GM23338 (cell line): ENCODE measurements around the gene HSPB9. TPM values are rescaled to one million over a fixed set of nuclear protein-coding genes. Genes with fewer than 3 reads are reported as not detected.
A peak's percentile ranks its signal among the peaks of the same experiment; 100 is the strongest.

ENCODE experiments used
- ATAC-seq: fragments of 200-7000 bp; cut with Tn5 transposase; 3 replicates; pipeline ENCODE4 v1.9.1; 2020
- DNase-seq: peaks from one replicate; pipeline ENCODE4 v3.0.0-alpha.2; 2015; ENCODE audit warnings: low spot score
- H2AFZ ChIP-seq: fragments of 200-600 bp; sonication (generic); 2 replicates; pipeline ENCODE4 v1.8.0; 2016; ENCODE audit warnings: antibody characterized with exemption, mild to moderate bottlenecking, moderate library complexity
- H3F3A ChIP-seq: fragments of 200-600 bp; sonication (generic); replicated peaks from 2 replicates; pipeline ENCODE4 v1.8.0; 2017; ENCODE audit warnings: antibody characterized with exemption, mixed run types, low read depth
- H3K27ac ChIP-seq: fragments of 200-600 bp; sonication (generic); 2 replicates; pipeline ENCODE4 v1.6.1; 2016; ENCODE audit warnings: low read depth
- H3K27me3 ChIP-seq: fragments of 200-600 bp; sonication (generic); 2 replicates; pipeline ENCODE4 v1.8.0; 2016; ENCODE audit warnings: mild to moderate bottlenecking, mixed run types, moderate library complexity; ENCODE audit not compliant: insufficient read depth
- H3K36me3 ChIP-seq: fragments of 200-600 bp; sonication (generic); 2 replicates; pipeline ENCODE4 v1.8.0; 2016; ENCODE audit warnings: mild to moderate bottlenecking; ENCODE audit not compliant: insufficient read depth
- H3K4me1 ChIP-seq: fragments of 200-600 bp; sonication (generic); 2 replicates; pipeline ENCODE4 v1.8.0; 2016; ENCODE audit warnings: mild to moderate bottlenecking, moderate library complexity; ENCODE audit not compliant: insufficient read depth
- H3K4me2 ChIP-seq: fragments of 200-600 bp; sonication (generic); 2 replicates; pipeline ENCODE4 v1.7.1; 2017; ENCODE audit warnings: mixed run types
- H3K4me3 ChIP-seq: fragments of 200-600 bp; sonication (generic); 2 replicates; pipeline ENCODE4 v1.6.1; 2016; ENCODE audit warnings: mixed run types
- H3K79me2 ChIP-seq: fragments of 200-600 bp; sonication (generic); replicated peaks from 2 replicates; pipeline ENCODE4 v1.8.0; 2017; ENCODE audit warnings: mild to moderate bottlenecking; ENCODE audit not compliant: insufficient read depth
- H3K9me2 ChIP-seq: fragments of 200-600 bp; sonication (generic); 2 replicates; pipeline ENCODE4 v1.8.0; 2017; ENCODE audit not compliant: insufficient read depth
- H4K20me1 ChIP-seq: fragments of 200-600 bp; sonication (generic); replicated peaks from 2 replicates; pipeline ENCODE4 v1.8.0; 2017; ENCODE audit warnings: mild to moderate bottlenecking; ENCODE audit not compliant: insufficient read depth
- H3K27ac Mint-ChIP-seq: 2 replicates; pipeline ENCODE4 v1.8.0; 2020; ENCODE audit warnings: inconsistent platforms, mild to moderate bottlenecking, moderate library complexity, mixed read lengths
- H3K27me3 Mint-ChIP-seq: 3 replicates; pipeline ENCODE4 v1.8.0; 2022; ENCODE audit warnings: low read depth, mild to moderate bottlenecking, moderate library complexity, mixed read lengths, inconsistent platforms; ENCODE audit not compliant: insufficient read depth, poor library complexity
- H3K36me3 Mint-ChIP-seq: 3 replicates; pipeline ENCODE4 v1.8.0; 2021; ENCODE audit warnings: low read depth, mild to moderate bottlenecking, inconsistent platforms, moderate library complexity, mixed read lengths
- H3K4me1 Mint-ChIP-seq: 3 replicates; pipeline ENCODE4 v1.8.0; 2020; ENCODE audit warnings: mild to moderate bottlenecking, inconsistent platforms, mixed read lengths
- H3K4me3 Mint-ChIP-seq: 3 replicates; pipeline ENCODE4 v1.8.0; 2021; ENCODE audit warnings: moderate library complexity, mild to moderate bottlenecking, inconsistent platforms, mixed read lengths
- H3K9me3 Mint-ChIP-seq: 3 replicates; pipeline ENCODE4 v1.8.0; 2020; ENCODE audit warnings: moderate library complexity, mild to moderate bottlenecking, inconsistent platforms, mixed read lengths
- CREB1 ChIP-seq: fragments of 250-450 bp; sonication (Bioruptor Pico); IDR thresholded peaks from 2 replicates; pipeline ENCODE4 v1.5.0; 2020; ENCODE audit warnings: low read depth, mild to moderate bottlenecking, moderate library complexity
- CTCF ChIP-seq, 2 experiments: fragments of 200-600 bp in 1 of 2; sonication (generic) in 1 of 2; conservative IDR thresholded peaks; 2 replicates each; pipeline versions ENCODE4 v1.5.1 to v1.6.1; 2016 to 2017; ENCODE audit warnings: antibody characterized with exemption in 2 of 2, low read depth in 2 of 2, mild to moderate bottlenecking in 2 of 2, moderate library complexity in 1 of 2
- ETS1 ChIP-seq: IDR thresholded peaks from 2 replicates; pipeline ENCODE4 v1.6.1; 2016; ENCODE audit warnings: antibody characterized with exemption
- EZH2 ChIP-seq: fragments of 200-600 bp; sonication (generic); IDR thresholded peaks from one replicate; pipeline ENCODE4 v1.8.0; 2017; ENCODE audit warnings: antibody characterized with exemption, mild to moderate bottlenecking, low read depth; ENCODE audit not compliant: unreplicated experiment
- EZH2phosphoT487 ChIP-seq: fragments of 200-600 bp; sonication (generic); IDR thresholded peaks from one replicate; pipeline ENCODE4 v1.8.1; 2018; ENCODE audit warnings: antibody characterized with exemption; ENCODE audit not compliant: unreplicated experiment
- JUNB ChIP-seq: IDR thresholded peaks from one replicate; pipeline ENCODE4 v1.6.1; 2016; ENCODE audit warnings: antibody characterized with exemption; ENCODE audit not compliant: unreplicated experiment
- NANOG ChIP-seq: IDR thresholded peaks from 2 replicates; pipeline ENCODE4 v1.6.1; 2016; ENCODE audit warnings: antibody characterized with exemption, borderline replicate concordance
- POLR2AphosphoS5 ChIP-seq: IDR thresholded peaks from 2 replicates; pipeline ENCODE4 v1.6.1; 2016; ENCODE audit warnings: antibody characterized with exemption, low read depth
- REST ChIP-seq: IDR thresholded peaks from one replicate; pipeline ENCODE4 v1.6.1; 2018; ENCODE audit warnings: antibody characterized with exemption; ENCODE audit not compliant: unreplicated experiment
- STAT1 ChIP-seq: IDR thresholded peaks from one replicate; pipeline ENCODE4 v1.6.1; 2016; ENCODE audit warnings: antibody characterized with exemption; ENCODE audit not compliant: unreplicated experiment
- ZNF114 ChIP-seq: fragments of 250-450 bp; sonication (Bioruptor Pico); IDR thresholded peaks from 2 replicates; pipeline ENCODE4 v1.5.0; 2020; ENCODE audit warnings: mild to moderate bottlenecking, moderate library complexity
- ZNF331 ChIP-seq: fragments of 250-450 bp; sonication (Bioruptor Pico); IDR thresholded peaks from 2 replicates; pipeline ENCODE4 v1.5.0; 2020; ENCODE audit warnings: low read depth, mild to moderate bottlenecking, moderate library complexity
- ZNF462 ChIP-seq: fragments of 250-450 bp; sonication (Bioruptor Pico); IDR thresholded peaks from 2 replicates; pipeline ENCODE4 v1.5.0; 2020; ENCODE audit warnings: mild to moderate bottlenecking, moderate library complexity
- polyA plus RNA-seq: library from polyadenylated mRNA; unstranded; fragments of >200 nt; fragmentation: Nextera tagmentation; extraction: Ambion mirVana; gene quantifications from 2 replicates; pipeline ENCODE4 v1.2.1, GENCODE V29; 2016
- total RNA-seq: library from RNA; depleted of rRNA; stranded (reverse); fragments of >200 nt; shearing (Covaris generic); gene quantifications from 2 replicates; pipeline ENCODE4 v1.2.3, GENCODE V29; 2014

The HSPB9 gene
- total and polyA plus RNA-seq, 2 experiments from 2014 or later: 0.31 to 0.52 TPM

- H3K27me3 ChIP-seq: no peaks in the 10 kb centered on the region
- Mint-ChIP-seq H3K4me1 (peaks cover 33% of the 10 kb centered on the region), H3K36me3 (peaks cover 6% of the 10 kb centered on the region; the same call in 2 of the 3 replicates), H3K27ac (peak overlapping the region; percentile 87; the same call in 1 of the 2 replicates), H3K27me3 (peaks cover 11% of the 10 kb centered on the region), H3K4me3 (no peak overlapping the region; the same call in 2 of the 3 replicates), H3K9me3 (no peaks in the 10 kb centered on the region)
- peaks cover 10% of the 10 kb centered on the region for H3K4me1 ChIP-seq
- H3K36me3 ChIP-seq: no peaks in the 10 kb centered on the region; the same call in 1 of the 2 replicates
- no peak overlapping the region for H2AFZ ChIP-seq
- peaks cover 81% of the 10 kb centered on the region for H3K79me2 ChIP-seq
- H3K27ac ChIP-seq: peak overlapping the region; percentile 84
- no peak overlapping the region for H3K4me3 ChIP-seq
- H4K20me1 ChIP-seq: peaks cover 16% of the 10 kb centered on the region
- TF ChIP-seq POLR2AphosphoS5 (no peak), ZNF114 (CRISPR knock-in tag) (no peak), STAT1 (no peak), JUNB (no peak), CTCF (conservative IDR thresholded peaks at IDR 0.05; ENCODE audit: low read depth in 2 of 2) (no peak), ZNF462 (no peak), CREB1 (CRISPR knock-in tag) (no peak), ETS1 (no peak), EZH2phosphoT487 (no peak), EZH2 (no peak), NANOG (no peak), REST (no peak), ZNF331 (CRISPR knock-in tag) (no peak)
- 0 out of 2 replicates have a peak, but pooled peaks cover 4% of the 10 kb centered on the region for H3F3A ChIP-seq
- no peak for ATAC-seq
- no peaks in the 10 kb centered on the region for H3K9me2 ChIP-seq
- no peak overlapping the region for H3K4me2 ChIP-seq
- DNase-seq: no peak
These were observed 12.5 kb downstream of the HSPB9 start for GRCh38 chr17:42135151-42135550.
